GM15510 (cell line): ENCODE measurements around the gene FAM161B.

Experiments
- POLR2A ChIP-seq: IDR thresholded peaks from 3 replicates; pipeline ENCODE4 v1.6.1; 2011; ENCODE audit warnings: borderline replicate concordance; ENCODE audit not compliant: insufficient read length; ENCODE audit errors: extremely low read depth

FAM161B gene

DNA sequence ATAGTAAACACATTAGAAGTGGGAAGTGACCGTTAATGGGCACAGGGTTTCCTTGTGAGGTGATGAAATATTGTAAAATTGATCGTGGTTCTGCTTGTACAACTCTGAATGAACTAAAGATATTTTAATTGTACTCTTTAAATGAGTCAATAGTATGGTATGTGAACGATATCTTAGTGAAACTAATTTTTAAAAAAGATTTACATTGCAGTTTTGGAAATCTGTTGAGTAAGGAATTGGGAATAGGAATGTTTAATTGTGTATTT, 61.5 kb downstream of the FAM161B start:
- no peak for TF ChIP-seq POLR2A

GRCh38 chr14:73887694-73888459, 62.0 kb downstream of the FAM161B start:
- no peak for TF ChIP-seq POLR2A

DNA sequence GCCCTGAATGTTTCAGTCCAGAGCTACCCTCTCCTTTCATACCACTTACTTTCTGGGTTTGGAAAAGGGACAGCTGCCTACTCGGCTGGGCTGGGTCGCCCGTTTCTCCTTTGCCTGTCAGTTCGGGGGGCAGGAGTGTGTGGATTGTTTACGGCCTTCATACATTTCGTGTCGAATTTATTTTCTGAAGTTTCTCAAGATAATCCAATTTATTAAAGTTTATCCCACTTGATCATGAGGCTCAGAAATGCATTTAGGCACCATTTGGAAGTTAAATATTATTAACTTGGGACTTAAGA, 62.6 kb downstream of the FAM161B start:
- TF ChIP-seq POLR2A = no peak

GRCh38 chr14:73886449-73887317, 63.2 kb downstream of the FAM161B start, which contains the start of gene ZNF410:
Gene ZNF410, plus strand, starts transcription at chr14:73886859. Its CDS starts 5,317 bp downstream, at chr14:73892176.
- TF ChIP-seq POLR2A = peak; percentile 81

GRCh38 chr14:73884438-73885190, 65.3 kb downstream of the FAM161B start:
- no peak for TF ChIP-seq POLR2A
